ENCODE measurements around the gene SLX1B.
"Not testable (repeated sequence)": the region's sequence is repeated elsewhere in the genome, so short reads cannot be mapped to it uniquely, and the experiment has no call there.

DNA sequence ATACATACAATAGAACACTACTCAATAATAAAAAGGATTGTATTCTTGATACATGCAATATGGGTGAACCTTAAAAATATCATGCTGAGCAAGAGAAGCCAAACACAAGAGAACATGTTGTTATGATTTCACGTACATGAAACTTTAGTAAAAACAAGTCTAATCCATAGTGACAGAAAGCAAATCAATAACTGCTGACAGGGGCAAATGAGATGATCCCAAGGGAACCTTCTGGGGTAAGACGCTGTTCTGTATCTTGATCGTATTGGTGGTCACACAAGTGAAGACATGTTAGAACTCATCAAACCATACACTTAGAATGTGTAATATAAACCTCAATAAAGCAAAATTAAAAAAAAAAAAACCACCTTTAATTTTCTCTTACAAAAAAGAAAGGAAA is 28.9 kb upstream of the SLX1B start:
- TF ChIP-seq, protein P1, sequence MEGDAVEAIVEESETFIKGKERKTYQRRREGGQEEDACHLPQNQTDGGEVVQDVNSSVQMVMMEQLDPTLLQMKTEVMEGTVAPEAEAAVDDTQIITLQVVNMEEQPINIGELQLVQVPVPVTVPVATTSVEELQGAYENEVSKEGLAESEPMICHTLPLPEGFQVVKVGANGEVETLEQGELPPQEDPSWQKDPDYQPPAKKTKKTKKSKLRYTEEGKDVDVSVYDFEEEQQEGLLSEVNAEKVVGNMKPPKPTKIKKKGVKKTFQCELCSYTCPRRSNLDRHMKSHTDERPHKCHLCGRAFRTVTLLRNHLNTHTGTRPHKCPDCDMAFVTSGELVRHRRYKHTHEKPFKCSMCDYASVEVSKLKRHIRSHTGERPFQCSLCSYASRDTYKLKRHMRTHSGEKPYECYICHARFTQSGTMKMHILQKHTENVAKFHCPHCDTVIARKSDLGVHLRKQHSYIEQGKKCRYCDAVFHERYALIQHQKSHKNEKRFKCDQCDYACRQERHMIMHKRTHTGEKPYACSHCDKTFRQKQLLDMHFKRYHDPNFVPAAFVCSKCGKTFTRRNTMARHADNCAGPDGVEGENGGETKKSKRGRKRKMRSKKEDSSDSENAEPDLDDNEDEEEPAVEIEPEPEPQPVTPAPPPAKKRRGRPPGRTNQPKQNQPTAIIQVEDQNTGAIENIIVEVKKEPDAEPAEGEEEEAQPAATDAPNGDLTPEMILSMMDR (conservative IDR thresholded peaks at IDR 0.05; ENCODE audit: low read depth, low read length), result not testable (repeated sequence)
- TF ChIP-seq EZH2 (IDR thresholded peaks at IDR 0.05; ENCODE audit: borderline replicate concordance, low read depth, low read length, poor library complexity, severe bottlenecking), result not testable (repeated sequence)
